ENCODE results near the gene UROS. TPM values are rescaled to one million over a fixed set of nuclear protein-coding genes. Genes with fewer than 3 reads are reported as not detected.

The UROS gene
- 48.4 and 50.0 TPM in 2 replicates for total RNA-seq (2013; cell fraction: nucleolus; rRNA removed)
- 74.3 and 77.7 TPM in 2 replicates for total RNA-seq (2014; rRNA removed)
- total RNA-seq (2014; rRNA removed; fragmentation: Illumina TruSeq; extraction: Trizol) = 60.6 and 62.0 TPM in 2 replicates
- total RNA-seq (2021) = 62.5 and 67.0 TPM in 2 replicates
- 26.3 TPM for polyA plus RNA-seq (2011; ENCODE audit: low read depth)
- 29.5 and 44.6 TPM in 2 replicates for polyA plus RNA-seq (2011; rRNA removed)
- 26.8 and 33.4 TPM in 2 replicates for polyA plus RNA-seq (2011; cell fraction: cytosol; rRNA removed)
- polyA plus RNA-seq (2011; cell fraction: nucleus; rRNA removed) = 45.4 and 49.3 TPM in 2 replicates
- polyA plus RNA-seq (2012) = 35.2 and 35.7 TPM in 2 replicates
- polyA plus RNA-seq (2014; fragmentation: Illumina TruSeq; extraction: Trizol) = 61.3 and 62.0 TPM in 2 replicates
- 10 to 100 TPM in 1 of 2 experiments, 1 to 10 TPM in 1; 4.3 to 13.6 TPM for polyA plus RNA-seq (2014; fragmentation: Nextera tagmentation; extraction: Ambion mirVana)
- 67.9 and 71.2 TPM in 2 replicates for polyA plus RNA-seq (2014; rRNA removed)
- polyA plus RNA-seq (2016; fragmentation: Nextera tagmentation; extraction: Ambion mirVana) = 100 to 1,000 TPM; 103 to 112 TPM
- 21.1 and 27.4 TPM in 2 replicates for polyA minus RNA-seq (2011; rRNA and poly(A)+ RNA removed)
- 7.9 and 13.2 TPM in 2 replicates for polyA minus RNA-seq (2011; cell fraction: cytosol; rRNA and poly(A)+ RNA removed)
- polyA minus RNA-seq (2011; cell fraction: nucleus; rRNA and poly(A)+ RNA removed) = 17.7 and 32.7 TPM in 2 replicates
- Bru-seq, nascent RNA = percentile 64 among the genes with signal in this experiment
- BruChase-seq, experiment 1, labeled RNA remaining after a 6-hour chase = percentile 59 among the genes with signal in this experiment
- percentile 58 among the genes with signal in this experiment for BruChase-seq, experiment 2, labeled RNA remaining after a 2-hour chase
- long read RNA-seq, experiment 1, transcript UROS-204 (10 exons, 1,342 nt) = major isoform, 22 of 32 reads
- long read RNA-seq, experiment 1, partial matches to known transcripts = 1 of 32 reads
- long read RNA-seq, experiment 1, other reads (novel, unspliced or antisense) = 8 of 32 reads
- long read RNA-seq, experiment 2, transcript UROS-204 (10 exons, 1,342 nt) = major isoform, 10 of 21 reads
- long read RNA-seq, experiment 2, partial matches to known transcripts = 1 of 21 reads
- long read RNA-seq, experiment 2, other reads (novel, unspliced or antisense) = 8 of 21 reads

DNA sequence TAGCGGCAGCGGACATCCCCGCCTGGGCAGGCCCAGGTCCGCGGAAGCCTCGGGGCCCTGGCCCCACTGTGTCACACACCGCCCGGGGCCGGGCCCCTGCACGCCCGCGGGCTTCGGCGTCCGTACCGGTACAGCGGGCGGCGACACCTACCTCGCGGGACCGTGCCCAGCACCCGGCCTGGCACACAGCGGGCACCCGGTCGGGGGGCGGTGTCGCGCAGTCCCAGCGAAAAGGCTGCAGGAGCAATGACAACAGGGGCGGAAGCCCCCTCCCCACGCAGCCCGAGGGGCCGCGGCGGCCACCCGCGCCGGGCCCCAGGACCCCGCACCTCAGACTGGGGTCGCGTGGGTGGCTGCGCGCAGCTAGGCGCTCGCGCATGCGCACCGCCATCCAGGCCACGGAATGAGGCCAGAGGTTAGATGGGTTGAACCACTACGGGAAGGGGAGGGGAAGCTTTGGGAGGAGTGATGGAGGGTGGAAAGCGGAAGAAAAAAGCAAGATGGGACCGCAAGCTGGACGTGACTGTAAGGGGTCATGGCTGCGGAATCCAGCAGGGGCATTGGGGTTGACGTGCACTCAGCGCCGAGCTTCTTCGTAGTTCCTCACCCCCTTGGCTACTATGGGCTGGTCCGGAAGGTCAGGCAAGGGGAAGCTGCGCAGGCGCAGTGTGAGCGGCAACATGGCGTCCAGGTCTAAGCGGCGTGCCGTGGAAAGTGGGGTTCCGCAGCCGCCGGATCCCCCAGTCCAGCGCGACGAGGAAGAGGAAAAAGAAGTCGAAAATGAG, at the start of gene UROS, which contains the start of gene BCCIP:
UROS (minus strand) TSS at position 381 of the 785 bp plus-strand sequence. CDS start 6,759 bp downstream, outside the sequence.
BCCIP (plus strand) TSS at position 669 of the 785 bp plus-strand sequence; CDS start at position 681, 12 bp downstream.
- no TSS peak for BruUV-seq (replicated peaks)
- H3K9me3 ChIP-seq (replicated peaks; ENCODE audit: control insufficient read depth, insufficient read depth, low read length) = no peaks in the 10 kb centered on the region
- H2AFZ ChIP-seq (ENCODE audit: control insufficient read depth, low read depth, low read length) = peak within 1 kb of the TSS; percentile 99
- FAIRE-seq (peak; percentile 78), ATAC-seq (peak; percentile 80), DNase-seq (ENCODE audit: low read depth, low spot score) (peak; percentile 87)
- intact Hi-C loops (cut with micrococcal nuclease; ENCODE audit: unreplicated experiment) (loop anchor here (1.0 to 5.0 kb wide), 2 partner anchors 41 to 103 kb away; no protein-coding TSS in a partner anchor), in situ Hi-C loops (cut with MboI) (no loop called here)
- under 1% methylated on average over 70 of the region's 74 CpGs for WGBS (ENCODE audit: insufficient coverage, insufficient replicate concordance, low lambda C conversion rate, missing lambda C conversion rate)
- CTCF ChIA-PET = interaction anchor here (1.0 to 1.5 kb wide), 6 partner anchors 12 to 46 kb away, joined by 3 to 5 read pairs (median 4); no protein-coding TSS in a partner anchor
- peaks cover 9% of the 10 kb centered on the region; the same call in 1 of the 2 replicates for H3K4me1 ChIP-seq (ENCODE audit: control insufficient read depth, insufficient read depth, low read length)
- peaks cover 57% of the 10 kb centered on the region for H3K79me2 ChIP-seq (ENCODE audit: control insufficient read depth, insufficient read depth, low read length)
- H3K36me3 ChIP-seq (ENCODE audit: control insufficient read depth in 2 of 2, insufficient read depth in 2 of 2, low read length in 1 of 2) = peaks cover 0 to 2% of the 10 kb centered on the region in 2 experiments; a peak in 3 of 4 replicates
- peak within 1 kb of the TSS; percentile 86 for H3K4me2 ChIP-seq (ENCODE audit: control insufficient read depth, insufficient read depth)
- peak within 1 kb of the TSS; percentile 91 for H3K9ac ChIP-seq (ENCODE audit: control insufficient read depth, insufficient read depth, low read length)
- RAD21 ChIA-PET (ENCODE audit: unreplicated experiment) = interaction anchor here (1.1 to 1.3 kb wide), 2 partner anchors 37 to 98 kb away, joined by 3 read pairs; no protein-coding TSS in a partner anchor
- POLR2A ChIA-PET = interaction anchor here (1.1 to 2.2 kb wide), 4 partner anchors 22 to 104 kb away, joined by 3 to 6 read pairs (median 4); partner anchors contain the start of gene EDRF1
- SMC1A ChIA-PET (ENCODE audit: uncharacterized antibody, unreplicated experiment) = interaction anchor here (0.7 to 0.8 kb wide), 2 partner anchors 26 to 39 kb away, joined by 3 read pairs; no protein-coding TSS in a partner anchor
- peak within 1 kb of the TSS; percentile 97 for H3K27ac ChIP-seq (ENCODE audit: control insufficient read depth, insufficient read depth)
- H4K20me1 ChIP-seq (ENCODE audit: control insufficient read depth, insufficient read depth) = no peaks in the 10 kb centered on the region
- no peaks in the 10 kb centered on the region for H3K27me3 ChIP-seq (replicated peaks in 1 of 2; ENCODE audit: control insufficient read depth in 2 of 2, insufficient read depth in 2 of 2, low read length in 1 of 2)
- H3K4me3 ChIP-seq = peak within 1 kb of the TSS; percentile 92
- TF ChIP-seq MTA3 (IDR thresholded peaks at IDR 0.05; ENCODE audit: borderline replicate concordance, low read length) (no peak), MEF2A (IDR thresholded peaks at IDR 0.05; ENCODE audit: insufficient read depth, low read depth, low read length) (no peak), STAT1 (conservative IDR thresholded peaks at IDR 0.05) (peak; percentile 97; the same call in 1 of the 2 replicates), EZH2 (IDR thresholded peaks at IDR 0.05; ENCODE audit: borderline replicate concordance, control insufficient read depth, low read depth, low read length) (no peak), CEBPB (IDR thresholded peaks at IDR 0.05; ENCODE audit: borderline replicate concordance in 1 of 2, low read depth in 2 of 2, low read length in 2 of 2) (no peak), ZNF687 (IDR thresholded peaks at IDR 0.05) (no peak; the same call in none of the 2 replicates), FOXM1 (IDR thresholded peaks at IDR 0.05; ENCODE audit: low read depth, low read length) (no peak), SMC3 (IDR thresholded peaks at IDR 0.05; ENCODE audit: borderline replicate concordance, low read length) (no peak), IRF3 (IDR thresholded peaks at IDR 0.05) (no peak), E2F4 (IDR thresholded peaks at IDR 0.05; ENCODE audit: low read depth, low read length) (no peak), PAX5 (IDR thresholded peaks at IDR 0.05; ENCODE audit: borderline replicate concordance, low read depth, low read length) (no peak)

Data from GM12878 (cell line).